HAP-1 (cell line): ENCODE measurements around the gene HCFC1R1.
A peak's percentile ranks its signal among the peaks of the same experiment; 100 is the strongest.

Experiments
- DNase-seq, 2 experiments: peaks; one replicate each; pipeline ENCODE4 v3.0.0-alpha.2; 2016 to 2020; ENCODE audit warnings: low spot score in 2 of 2
- H3K27me3 ChIP-seq: fragments of 250-450 bp; sonication (Bioruptor Pico); 2 replicates; pipeline ENCODE4 v1.5.1; 2020; ENCODE audit warnings: low read depth, mild to moderate bottlenecking, moderate library complexity
- H3K36me3 ChIP-seq: fragments of 250-450 bp; sonication (Bioruptor Pico); replicated peaks from 2 replicates; pipeline ENCODE4 v1.5.1; 2020; ENCODE audit warnings: mild to moderate bottlenecking
- H3K4me1 ChIP-seq: fragments of 250-450 bp; sonication (Bioruptor Pico); 2 replicates; pipeline ENCODE4 v1.5.1; 2020; ENCODE audit warnings: mild to moderate bottlenecking
- H3K4me3 ChIP-seq: fragments of 250-450 bp; sonication (Bioruptor Pico); 2 replicates; pipeline ENCODE4 v1.5.1; 2020; ENCODE audit warnings: mild to moderate bottlenecking, moderate library complexity
- H3K9me3 ChIP-seq: fragments of 250-450 bp; sonication (Bioruptor Pico); 2 replicates; pipeline ENCODE4 v1.5.1; 2020; ENCODE audit warnings: mild to moderate bottlenecking, moderate library complexity
- in situ Hi-C: fragments of 300-500 bp; cut with MboI; formaldehyde crosslinking; loops from 3 replicates; pipeline ENCODE4 v1.14.3; 2020; ENCODE audit warnings: low sequenced_read_pairs, inconsistent platforms, mixed read lengths

The HCFC1R1 gene

GRCh38 chr16:2985462-2985861, 38.3 kb downstream of the HCFC1R1 start:
- DNase-seq = no peak
- Histone ChIP-seq H3K9me3 (no peaks in the 10 kb centered on the region), H3K36me3 (no peaks in the 10 kb centered on the region), H3K27me3 (peaks cover 3% of the 10 kb centered on the region; the same call in 1 of the 2 replicates), H3K4me1 (peaks cover 21% of the 10 kb centered on the region), H3K4me3 (no peak overlapping the region)
- in situ Hi-C loops = no loop called here

- in situ Hi-C loops = no loop called here
- peak; percentile 79 to 93 for DNase-seq
- Histone ChIP-seq H3K36me3 (peaks cover 7% of the 10 kb centered on the region), H3K4me3 (0 out of 2 replicates have a peak overlapping the region, but pooled peaks have one; percentile 14), H3K9me3 (no peaks in the 10 kb centered on the region), H3K4me1 (peaks cover 30% of the 10 kb centered on the region), H3K27me3 (no peaks in the 10 kb centered on the region)
Observed at GRCh38 chr16:2983706-2984136, 40.0 kb downstream of the HCFC1R1 start.

GRCh38 chr16:2982402-2982801, 41.3 kb downstream of the HCFC1R1 start:
- peaks cover 37% of the 10 kb centered on the region for H3K4me1 ChIP-seq

GRCh38 chr16:2981899-2982250, 41.9 kb downstream of the HCFC1R1 start:
- peaks cover 26% of the 10 kb centered on the region for H3K36me3 ChIP-seq
- no peaks in the 10 kb centered on the region for H3K27me3 ChIP-seq
- H3K4me1 ChIP-seq = peaks cover 37% of the 10 kb centered on the region
- in situ Hi-C loops = no loop called here
- no peak overlapping the region for H3K4me3 ChIP-seq
- no peak for DNase-seq
- H3K9me3 ChIP-seq = no peaks in the 10 kb centered on the region

More at GRCh38 chr16:2982402-2982801, 41.3 kb downstream of the HCFC1R1 start:
- H3K4me3 ChIP-seq = no peak overlapping the region
- no peaks in the 10 kb centered on the region for H3K27me3 ChIP-seq
- no peak for DNase-seq
- peaks cover 20% of the 10 kb centered on the region for H3K36me3 ChIP-seq
- in situ Hi-C loops = no loop called here
- no peaks in the 10 kb centered on the region for H3K9me3 ChIP-seq

GRCh38 chr16:2981177-2981898, 42.4 kb downstream of the HCFC1R1 start:
- in situ Hi-C loops = no loop called here
- no peaks in the 10 kb centered on the region for H3K9me3 ChIP-seq
- H3K4me3 ChIP-seq = peak overlapping the region; percentile 78; the same call in 1 of the 2 replicates
- no peaks in the 10 kb centered on the region for H3K27me3 ChIP-seq
- peaks cover 31% of the 10 kb centered on the region for H3K36me3 ChIP-seq
- DNase-seq = peak in 1 of 2 experiments; percentile 57
- H3K4me1 ChIP-seq = peaks cover 37% of the 10 kb centered on the region

- H3K4me1 ChIP-seq = peaks cover 37% of the 10 kb centered on the region
- peaks cover 39% of the 10 kb centered on the region for H3K36me3 ChIP-seq
- peak within 1 kb of the TSS; percentile 78 for H3K4me3 ChIP-seq
- in situ Hi-C loops = no loop called here
- no peaks in the 10 kb centered on the region for H3K27me3 ChIP-seq
- no peaks in the 10 kb centered on the region for H3K9me3 ChIP-seq
- DNase-seq = peak; percentile 84 to 95
Observed at GRCh38 chr16:2980227-2981176, 43.2 kb downstream of the HCFC1R1 start, which contains the start of gene PKMYT1. TSS of gene PKMYT1 (minus strand) at chr16:2980446. CDS start at chr16:2979657, 789 bp downstream.

- no peaks in the 10 kb centered on the region for H3K27me3 ChIP-seq
- H3K36me3 ChIP-seq = peaks cover 47% of the 10 kb centered on the region
- H3K9me3 ChIP-seq = no peaks in the 10 kb centered on the region
- peaks cover 37% of the 10 kb centered on the region for H3K4me1 ChIP-seq
- in situ Hi-C loops = no loop called here
- peak in 1 of 2 experiments; percentile 76 for DNase-seq
- H3K4me3 ChIP-seq = peak overlapping the region; percentile 78
Observed at GRCh38 chr16:2979669-2980226, 44.0 kb downstream of the HCFC1R1 start.

- Histone ChIP-seq H3K4me1 (peaks cover 30% of the 10 kb centered on the region), H3K4me3 (no peak overlapping the region), H3K27me3 (no peaks in the 10 kb centered on the region), H3K36me3 (peaks cover 70% of the 10 kb centered on the region), H3K9me3 (no peaks in the 10 kb centered on the region)
- no peak for DNase-seq
- in situ Hi-C loops = no loop called here
Observed at GRCh38 chr16:2977440-2977839, 46.3 kb downstream of the HCFC1R1 start.

GRCh38 chr16:2976673-2977072, 47.1 kb downstream of the HCFC1R1 start:
- Histone ChIP-seq H3K9me3 (no peaks in the 10 kb centered on the region), H3K27me3 (no peaks in the 10 kb centered on the region), H3K4me3 (no peak overlapping the region), H3K4me1 (peaks cover 28% of the 10 kb centered on the region), H3K36me3 (peaks cover 78% of the 10 kb centered on the region)
- DNase-seq = no peak
- in situ Hi-C loops = no loop called here

GRCh38 chr16:2976201-2976600, 47.5 kb downstream of the HCFC1R1 start:
- Histone ChIP-seq H3K27me3 (no peaks in the 10 kb centered on the region), H3K4me1 (peaks cover 24% of the 10 kb centered on the region), H3K36me3 (peaks cover 82% of the 10 kb centered on the region), H3K4me3 (no peak overlapping the region), H3K9me3 (no peaks in the 10 kb centered on the region)
- in situ Hi-C loops = no loop called here
- no peak for DNase-seq

- Histone ChIP-seq H3K4me1 (peaks cover 23% of the 10 kb centered on the region), H3K36me3 (peaks cover 92% of the 10 kb centered on the region), H3K4me3 (no peak overlapping the region), H3K9me3 (no peaks in the 10 kb centered on the region), H3K27me3 (no peaks in the 10 kb centered on the region)
- no peak for DNase-seq
- in situ Hi-C loops = no loop called here
Observed at GRCh38 chr16:2975161-2975795, 48.5 kb downstream of the HCFC1R1 start.

- no peaks in the 10 kb centered on the region for H3K27me3 ChIP-seq
- H3K4me3 ChIP-seq = no peak overlapping the region
- in situ Hi-C loops = loop anchor here (5.0 kb wide), 1 partner anchor 48 kb away; the partner anchor contains the start of genes HCFC1R1, THOC6 and TNFRSF12A
- peaks cover 22% of the 10 kb centered on the region for H3K4me1 ChIP-seq
- H3K36me3 ChIP-seq = peaks cover 97% of the 10 kb centered on the region
- DNase-seq = no peak
- H3K9me3 ChIP-seq = no peaks in the 10 kb centered on the region
Observed at GRCh38 chr16:2974319-2975056, 49.3 kb downstream of the HCFC1R1 start.
